Mesenchymal stem cell (in vitro differentiated cells and primary cell): ENCODE measurements around the gene GLIS2.
"Not testable (repeated sequence)": the region's sequence is repeated elsewhere in the genome, so short reads cannot be mapped to it uniquely, and the experiment has no call there.

ENCODE experiments used
- DNase-seq: peaks from one replicate; pipeline ENCODE4 v3.0.0-alpha.2; 2013
- H2AFZ ChIP-seq: one replicate; pipeline ENCODE4 v1.6.1; 2013; ENCODE audit warnings: low read depth, mild to moderate bottlenecking, control low read depth, inconsistent platforms, low read length, moderate library complexity
- H2AK5ac ChIP-seq: 2 replicates; pipeline ENCODE4 v1.6.1; 2013; ENCODE audit warnings: low read length, moderate library complexity, mild to moderate bottlenecking, inconsistent platforms; ENCODE audit not compliant: severe bottlenecking
- H2BK120ac ChIP-seq: one replicate; pipeline ENCODE4 v1.6.1; 2013; ENCODE audit warnings: low read depth, mild to moderate bottlenecking, inconsistent platforms, low read length, moderate library complexity
- H2BK12ac ChIP-seq, 2 experiments: one replicate each; pipeline ENCODE4 v1.6.1; 2013; ENCODE audit warnings: inconsistent platforms in 2 of 2, low read length in 2 of 2, mild to moderate bottlenecking in 2 of 2, moderate library complexity in 2 of 2, control low read depth in 1 of 2
- H2BK15ac ChIP-seq: one replicate; pipeline ENCODE4 v1.6.1; 2013; ENCODE audit warnings: mild to moderate bottlenecking, low read depth, inconsistent platforms; ENCODE audit not compliant: poor library complexity, severe bottlenecking
- H2BK5ac ChIP-seq: 2 replicates; pipeline ENCODE4 v1.6.1; 2013; ENCODE audit warnings: low read depth, mild to moderate bottlenecking, low read length, control low read depth, inconsistent platforms; ENCODE audit not compliant: poor library complexity, severe bottlenecking
- H3K14ac ChIP-seq, 2 experiments: one replicate each; pipeline ENCODE4 v1.6.1; 2013; ENCODE audit warnings: inconsistent platforms in 2 of 2, low read length in 2 of 2, control low read depth in 1 of 2, mild to moderate bottlenecking in 1 of 2, moderate library complexity in 1 of 2
- H3K18ac ChIP-seq, 2 experiments: one replicate each; pipeline ENCODE4 v1.6.1; 2013; ENCODE audit warnings: inconsistent platforms in 2 of 2, low read length in 2 of 2, control low read depth in 1 of 2, low read depth in 1 of 2, mild to moderate bottlenecking in 1 of 2
- H3K23ac ChIP-seq, 2 experiments: one replicate each; pipeline ENCODE4 v1.6.1; 2013; ENCODE audit warnings: inconsistent platforms in 2 of 2, low read length in 2 of 2, mild to moderate bottlenecking in 2 of 2, moderate library complexity in 2 of 2, control low read depth in 1 of 2
- H3K27ac ChIP-seq: 2 replicates; pipeline ENCODE4 v1.5.1; 2013; ENCODE audit warnings: mild to moderate bottlenecking, moderate library complexity, low read length, control low read depth, inconsistent platforms; ENCODE audit not compliant: poor library complexity, severe bottlenecking
- H3K27me3 ChIP-seq, 2 experiments: 2 replicates each; pipeline versions ENCODE4 v1.6.1 to v1.7.0; 2013; ENCODE audit warnings: low read length in 2 of 2, mild to moderate bottlenecking in 2 of 2, moderate library complexity in 2 of 2, control low read depth in 1 of 2, inconsistent platforms in 1 of 2; ENCODE audit not compliant: control insufficient read depth in 1 of 2, insufficient read depth in 1 of 2
- H3K36me3 ChIP-seq, 2 experiments: 2 replicates each; pipeline versions ENCODE4 v1.6.1 to v1.7.0; 2013; ENCODE audit warnings: low read length in 2 of 2, control low read depth in 1 of 2, inconsistent platforms in 1 of 2, low read depth in 1 of 2, mild to moderate bottlenecking in 1 of 2; ENCODE audit not compliant: insufficient read depth in 2 of 2, control insufficient read depth in 1 of 2
- H3K4ac ChIP-seq, 2 experiments: one replicate each; pipeline ENCODE4 v1.6.1; 2013; ENCODE audit warnings: inconsistent platforms in 2 of 2, low read length in 2 of 2, mild to moderate bottlenecking in 2 of 2, moderate library complexity in 2 of 2, control low read depth in 1 of 2, low read depth in 1 of 2
- H3K4me1 ChIP-seq: 2 replicates; pipeline ENCODE4 v1.6.1; 2013; ENCODE audit warnings: low read depth, low read length, control low read depth; ENCODE audit not compliant: control insufficient read depth, insufficient read depth
- H3K4me2 ChIP-seq: 2 replicates; pipeline ENCODE4 v1.6.1; 2013; ENCODE audit warnings: low read length, mild to moderate bottlenecking, inconsistent platforms; ENCODE audit not compliant: poor library complexity, severe bottlenecking
- H3K4me3 ChIP-seq, 2 experiments: 2 replicates each; pipeline versions ENCODE4 v1.5.1 to v1.7.0; 2013; ENCODE audit warnings: low read length in 2 of 2, mild to moderate bottlenecking in 2 of 2, control low read depth in 1 of 2, low read depth in 1 of 2; ENCODE audit not compliant: insufficient read depth in 1 of 2
- H3K79me1 ChIP-seq: replicated peaks from 2 replicates; pipeline ENCODE4 v1.6.1; 2013; ENCODE audit warnings: mild to moderate bottlenecking, control low read depth, low read length, inconsistent platforms; ENCODE audit not compliant: poor library complexity, severe bottlenecking
- H3K9ac ChIP-seq: 2 replicates; pipeline ENCODE4 v1.7.0; 2013; ENCODE audit warnings: mild to moderate bottlenecking, low read length, moderate library complexity
- H3K9me3 ChIP-seq: 2 replicates; pipeline ENCODE4 v1.7.0; 2013; ENCODE audit warnings: mild to moderate bottlenecking, low read length; ENCODE audit not compliant: control insufficient read depth
- H4K8ac ChIP-seq: one replicate; pipeline ENCODE4 v1.6.1; 2013; ENCODE audit warnings: inconsistent platforms, mild to moderate bottlenecking, low read length, moderate library complexity
- H4K91ac ChIP-seq: one replicate; pipeline ENCODE4 v1.6.1; 2013; ENCODE audit warnings: mild to moderate bottlenecking, low read length, inconsistent platforms
- WGBS: methylation state at CpG from one replicate; pipeline ENCODE4 v1.1.7; 2013; ENCODE audit warnings: mixed read lengths; 5-methylcytosine and 5-hydroxymethylcytosine counted together

GLIS2 gene

GRCh38 chr16:4341250-4341649 lies 25.4 kb downstream of the GLIS2 start:
- Histone ChIP-seq H3K14ac (no peak overlapping the region), H2AK5ac (no peak overlapping the region), H3K4ac (no peak overlapping the region), H2BK12ac (no peak overlapping the region), H3K36me3 (peaks cover 42 to 65% of the 10 kb centered on the region in 2 experiments), H3K4me2 (no peak overlapping the region), H2BK15ac (no peak overlapping the region), H4K91ac (no peak overlapping the region), H3K9me3 (no peaks in the 10 kb centered on the region), H3K4me3 (no peak overlapping the region), H2AFZ (no peak overlapping the region), H2BK120ac (no peak overlapping the region), H3K27me3 (no peaks in the 10 kb centered on the region), H3K9ac (no peak overlapping the region), H4K8ac (peak overlapping the region; percentile 12), H3K79me1 (peaks cover 59% of the 10 kb centered on the region), H3K4me1 (peaks cover 23% of the 10 kb centered on the region), H3K18ac (no peak overlapping the region), H3K23ac (no peak overlapping the region), H3K27ac (no peak overlapping the region), H2BK5ac (no peak overlapping the region)
- no peak for DNase-seq
- WGBS: 97% methylated on average over 13 of the region's 13 CpGs

DNA sequence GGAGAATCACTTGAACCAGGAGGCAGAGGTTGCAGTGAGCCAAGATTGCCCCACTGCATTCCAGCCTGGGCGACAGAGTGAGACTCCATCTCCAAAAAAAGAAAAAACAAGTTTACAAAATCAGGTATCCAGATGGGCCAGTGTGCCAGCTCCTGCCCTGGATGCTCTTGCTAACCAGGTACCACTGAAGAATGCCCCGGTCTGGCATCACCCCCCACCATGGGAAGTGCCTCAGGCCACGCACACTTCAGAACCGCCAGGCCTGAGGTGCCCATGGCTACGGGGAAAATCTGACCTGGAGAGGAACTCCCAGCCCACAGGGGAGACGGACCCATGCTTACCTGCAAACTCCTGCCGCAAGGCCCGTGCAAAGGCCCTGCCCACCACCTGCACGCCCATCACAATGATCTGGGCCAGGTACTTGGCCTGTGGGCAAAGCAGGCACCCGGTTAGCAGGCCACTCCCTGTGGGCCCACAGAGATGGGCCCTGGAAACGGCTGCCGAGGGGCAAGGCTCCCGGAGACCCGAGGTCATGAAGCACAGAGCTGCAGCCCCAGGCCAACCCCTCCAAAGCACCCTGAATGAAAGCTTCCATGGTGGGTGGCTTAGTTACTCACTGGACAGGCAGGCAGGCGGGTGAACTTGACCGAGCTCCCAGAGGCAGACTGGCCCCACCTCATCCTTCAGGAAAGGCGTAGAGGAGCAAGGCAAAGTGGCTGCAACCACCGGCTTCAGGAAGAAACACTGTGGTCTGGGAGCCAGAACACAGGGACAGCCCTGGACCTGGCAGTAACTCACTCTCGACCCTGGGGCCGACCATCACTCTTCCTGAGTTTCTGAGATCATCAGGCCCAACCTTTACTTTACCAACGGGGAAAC lies 27.2 kb downstream of the GLIS2 start:
- DNase-seq: no peak
- no peak overlapping the region for H3K9ac ChIP-seq
- H3K4me2 ChIP-seq: no peak overlapping the region
- no peak overlapping the region for H2AK5ac ChIP-seq
- no peaks in the 10 kb centered on the region for H3K9me3 ChIP-seq
- no peak overlapping the region for H2BK15ac ChIP-seq
- no peak overlapping the region for H3K14ac ChIP-seq
- no peak overlapping the region for H4K91ac ChIP-seq
- H3K36me3 ChIP-seq: peaks cover 33 to 54% of the 10 kb centered on the region in 2 experiments
- H3K27ac ChIP-seq: no peak overlapping the region
- no peak overlapping the region for H3K23ac ChIP-seq
- H3K4me3 ChIP-seq: no peak overlapping the region
- no peak overlapping the region for H2BK12ac ChIP-seq
- H3K27me3 ChIP-seq: no peaks in the 10 kb centered on the region
- no peak overlapping the region for H4K8ac ChIP-seq
- no peak overlapping the region for H2BK5ac ChIP-seq
- H3K18ac ChIP-seq: peak overlapping the region in 1 of 2 experiments; percentile 28
- no peak overlapping the region for H2AFZ ChIP-seq
- H2BK120ac ChIP-seq: no peak overlapping the region
- H3K4ac ChIP-seq: no peak overlapping the region
- WGBS: 94% methylated on average over 21 of the region's 21 CpGs
- H3K4me1 ChIP-seq: peaks cover 25% of the 10 kb centered on the region
- H3K79me1 ChIP-seq: peaks cover 54% of the 10 kb centered on the region

DNA sequence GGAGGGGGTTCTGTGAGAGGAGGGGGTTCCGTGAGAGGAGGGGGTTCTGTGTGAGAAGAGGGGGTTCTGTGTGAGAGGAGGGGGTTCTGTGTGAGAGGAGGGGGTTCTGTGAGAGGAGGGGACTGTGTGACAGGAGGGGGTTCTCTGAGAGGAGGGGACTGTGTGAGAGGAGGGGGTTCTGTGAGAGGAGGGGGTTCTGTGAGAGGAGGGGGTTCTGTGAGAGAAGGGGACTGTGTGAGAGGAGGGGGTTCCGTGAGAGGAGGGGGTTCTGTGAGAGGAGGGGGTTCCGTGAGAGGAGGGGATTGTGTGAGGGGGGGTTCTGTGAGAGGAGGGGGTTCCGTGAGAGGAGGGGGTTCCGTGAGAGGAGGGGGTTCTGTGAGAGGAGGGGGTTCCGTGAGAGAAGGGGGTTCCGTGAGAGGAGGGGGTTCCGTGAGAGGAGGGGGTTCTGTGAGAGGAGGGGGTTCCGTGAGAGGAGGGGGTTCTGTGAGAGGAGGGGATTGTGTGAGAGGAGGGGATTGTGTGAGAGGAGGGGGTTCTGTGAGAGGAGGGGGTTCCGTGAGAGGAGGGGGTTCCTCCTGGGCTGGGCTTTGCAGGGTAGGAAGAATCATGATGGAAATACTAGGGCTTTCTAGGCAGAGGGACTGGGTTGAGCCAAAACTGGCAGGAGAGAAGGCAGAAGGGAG lies 28.6 kb downstream of the GLIS2 start:
- H2BK5ac ChIP-seq, H2BK15ac ChIP-seq, H3K4ac ChIP-seq, H3K18ac ChIP-seq, H2BK12ac ChIP-seq, H2AK5ac ChIP-seq, H3K23ac ChIP-seq, H2BK120ac ChIP-seq, H2AFZ ChIP-seq, H4K8ac ChIP-seq, H3K9ac ChIP-seq, DNase-seq, H4K91ac ChIP-seq, H3K14ac ChIP-seq, H3K9me3 ChIP-seq, H3K4me2 ChIP-seq, H3K4me3 ChIP-seq, H3K27me3 ChIP-seq, H3K27ac ChIP-seq: not testable (repeated sequence)
- Histone ChIP-seq H3K79me1 (peaks cover 45% of the 10 kb centered on the region), H3K4me1 (peaks cover 22% of the 10 kb centered on the region), H3K36me3 (peaks cover 21 to 46% of the 10 kb centered on the region in 2 experiments)
- 67% methylated on average over 7 of the region's 10 CpGs for WGBS
